Keratinocyte (primary cell): Measurements from ENCODE around the gene UBE2D4. TPM values are rescaled to one million over a fixed set of nuclear protein-coding genes. Genes with fewer than 3 reads are reported as not detected.
A peak's percentile ranks its signal among the peaks of the same experiment; 100 is the strongest.

Experiments used
- DNase-seq: peaks from one replicate; pipeline ENCODE4 v3.0.0-alpha.2; 2011; ENCODE audit warnings: low read depth, missing footprints, low spot score
- FAIRE-seq: peaks from 2 replicates; lab custom pipeline; 2011; peaks lifted over from hg19 to GRCh38; lab: Jason Lieb, UNC
- H2AFZ ChIP-seq: 2 replicates; pipeline ENCODE4 v1.6.0; 2012; ENCODE audit warnings: low read length, control low read depth, inconsistent platforms; ENCODE audit not compliant: control insufficient read depth
- H3K27ac ChIP-seq: 2 replicates; pipeline ENCODE4 v1.5.1; 2011; ENCODE audit warnings: low read length; ENCODE audit not compliant: control insufficient read depth, insufficient read depth
- H3K27me3 ChIP-seq: 3 replicates; pipeline ENCODE4 v1.6.0; 2011; ENCODE audit warnings: low read length; ENCODE audit not compliant: control insufficient read depth, insufficient read depth; ENCODE audit errors: extremely low read depth
- H3K36me3 ChIP-seq, 2 experiments: 2 replicates in 1 of 2; 3 replicates in 1 of 2; pipeline ENCODE4 v1.5.1; 2011; ENCODE audit warnings: low read length in 2 of 2, mild to moderate bottlenecking in 1 of 2; ENCODE audit not compliant: control insufficient read depth in 2 of 2, insufficient read depth in 2 of 2; ENCODE audit errors: extremely low read depth in 1 of 2
- H3K4me1 ChIP-seq: 3 replicates; pipeline ENCODE4 v1.5.1; 2011; ENCODE audit warnings: low read length; ENCODE audit not compliant: control insufficient read depth, insufficient read depth; ENCODE audit errors: extremely low read depth
- H3K4me2 ChIP-seq: 3 replicates; pipeline ENCODE4 v1.6.0; 2011; ENCODE audit warnings: low read depth, low read length; ENCODE audit not compliant: control insufficient read depth, insufficient read depth; ENCODE audit errors: extremely low read depth
- H3K4me3 ChIP-seq, 3 experiments: fragments of 200-600 bp in 1 of 3; sonication (generic) in 1 of 3; 2 replicates in 2 of 3; 3 replicates in 1 of 3; pipeline ENCODE4 v1.5.1; 2011 to 2016; ENCODE audit warnings: low read length in 3 of 3, mild to moderate bottlenecking in 3 of 3, control low read depth in 2 of 3, inconsistent platforms in 1 of 3, low read depth in 1 of 3, mixed read lengths in 1 of 3, mixed run types in 1 of 3, moderate library complexity in 1 of 3; ENCODE audit not compliant: control insufficient read depth in 2 of 3, insufficient read depth in 2 of 3; ENCODE audit errors: extremely low read depth in 1 of 3
- H3K79me2 ChIP-seq: 2 replicates; pipeline ENCODE4 v1.6.0; 2012; ENCODE audit warnings: low read length; ENCODE audit not compliant: control insufficient read depth, insufficient read depth
- H3K9ac ChIP-seq: 3 replicates; pipeline ENCODE4 v1.6.0; 2011; ENCODE audit warnings: low read length; ENCODE audit not compliant: control insufficient read depth, insufficient read depth; ENCODE audit errors: extremely low read depth
- H3K9me1 ChIP-seq: 3 replicates; pipeline ENCODE4 v1.6.0; 2011; ENCODE audit warnings: low read length; ENCODE audit not compliant: control insufficient read depth, insufficient read depth; ENCODE audit errors: extremely low read depth
- H3K9me3 ChIP-seq: 2 replicates; pipeline ENCODE4 v1.5.1; 2012; ENCODE audit warnings: low read depth, low read length; ENCODE audit not compliant: control insufficient read depth
- H4K20me1 ChIP-seq: 3 replicates; pipeline ENCODE4 v1.6.0; 2011; ENCODE audit warnings: low read length; ENCODE audit not compliant: control insufficient read depth, insufficient read depth; ENCODE audit errors: extremely low read depth
- EZH2 ChIP-seq: IDR thresholded peaks from one replicate; pipeline ENCODE4 v1.6.1; 2012; ENCODE audit warnings: inconsistent platforms, mild to moderate bottlenecking, low read length, moderate library complexity
- dilution Hi-C: fragments of 300-500 bp; cut with MboI; formaldehyde crosslinking; loops from one replicate; pipeline ENCODE4 v1.7.0; 2020; ENCODE audit warnings: low sequenced_read_pairs; ENCODE audit not compliant: extremely low pct_ligation_motif_present
- polyA plus RNA-seq, 5 experiments: library from polyadenylated mRNA; depleted of rRNA in 3 of 5; stranded (reverse) in 3 of 5; stranded (forward) in 1 of 5; unstranded in 1 of 5; fragments of >200 nt; gene quantifications; 1 replicate in 1 of 5; 2 replicates in 3 of 5; 3 replicates in 1 of 5; pipeline versions ENCODE4 v1.2.1 to v1.2.3, GENCODE V29; 2011 to 2012; ENCODE audit warnings: missing spikeins in 2 of 5, low read depth in 1 of 5, low replicate concordance in 1 of 5
- TF ChIP-seq, protein P1 (sequence below), 3 experiments: IDR thresholded peaks in 1 of 3; conservative IDR thresholded peaks in 1 of 3; optimal IDR thresholded peaks in 1 of 3; 2 replicates in 2 of 3; 3 replicates in 1 of 3; pipeline versions ENCODE3 to v1.5.1; 2011; ENCODE audit warnings: low read length in 3 of 3, mild to moderate bottlenecking in 3 of 3, moderate library complexity in 2 of 3, control low read depth in 1 of 3, inconsistent platforms in 1 of 3; ENCODE audit not compliant: insufficient read depth in 2 of 3; ENCODE audit errors: extremely low read depth in 1 of 3

Gene UBE2D4
- polyA plus RNA-seq, 1 donor (not counting 4 experiments of a cell fraction or from before 2014, with no cell fraction given): 8.1 TPM

DNA sequence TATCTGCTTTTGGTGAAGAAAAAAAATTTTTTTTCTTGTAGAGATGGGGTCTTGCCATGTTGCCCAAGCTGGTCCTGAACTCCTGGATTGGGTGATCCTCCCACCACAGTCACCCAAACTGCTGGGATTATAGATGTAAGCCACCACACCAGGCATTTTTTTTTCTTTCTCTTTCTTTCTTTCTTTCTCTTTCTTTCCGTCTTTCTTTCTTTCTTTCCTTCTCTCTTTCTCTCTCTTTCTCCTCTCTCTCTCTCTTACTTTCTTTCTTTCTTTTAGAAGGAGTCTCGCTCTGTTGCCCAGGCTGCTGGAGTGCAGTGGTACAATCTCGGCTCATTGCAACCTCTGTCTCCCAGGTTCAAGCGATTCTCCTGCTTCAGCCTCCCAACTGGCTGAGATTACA is 3.5 kb upstream of the UBE2D4 start:
- no peaks in the 10 kb centered on the region for H3K27me3 ChIP-seq
- H3K9me1 ChIP-seq: no peaks in the 10 kb centered on the region
- dilution Hi-C loops: no loop called here
- DNase-seq (no peak), FAIRE-seq (no peak)
- no peaks in the 10 kb centered on the region for H3K79me2 ChIP-seq
- no peak overlapping the region for H2AFZ ChIP-seq
- TF ChIP-seq EZH2: no peak
- TF ChIP-seq, protein P1, sequence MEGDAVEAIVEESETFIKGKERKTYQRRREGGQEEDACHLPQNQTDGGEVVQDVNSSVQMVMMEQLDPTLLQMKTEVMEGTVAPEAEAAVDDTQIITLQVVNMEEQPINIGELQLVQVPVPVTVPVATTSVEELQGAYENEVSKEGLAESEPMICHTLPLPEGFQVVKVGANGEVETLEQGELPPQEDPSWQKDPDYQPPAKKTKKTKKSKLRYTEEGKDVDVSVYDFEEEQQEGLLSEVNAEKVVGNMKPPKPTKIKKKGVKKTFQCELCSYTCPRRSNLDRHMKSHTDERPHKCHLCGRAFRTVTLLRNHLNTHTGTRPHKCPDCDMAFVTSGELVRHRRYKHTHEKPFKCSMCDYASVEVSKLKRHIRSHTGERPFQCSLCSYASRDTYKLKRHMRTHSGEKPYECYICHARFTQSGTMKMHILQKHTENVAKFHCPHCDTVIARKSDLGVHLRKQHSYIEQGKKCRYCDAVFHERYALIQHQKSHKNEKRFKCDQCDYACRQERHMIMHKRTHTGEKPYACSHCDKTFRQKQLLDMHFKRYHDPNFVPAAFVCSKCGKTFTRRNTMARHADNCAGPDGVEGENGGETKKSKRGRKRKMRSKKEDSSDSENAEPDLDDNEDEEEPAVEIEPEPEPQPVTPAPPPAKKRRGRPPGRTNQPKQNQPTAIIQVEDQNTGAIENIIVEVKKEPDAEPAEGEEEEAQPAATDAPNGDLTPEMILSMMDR (optimal IDR thresholded peaks at IDR 0.05 in 1 of 3, IDR thresholded peaks at IDR 0.05 in 1 of 3, conservative IDR thresholded peaks at IDR 0.05 in 1 of 3; ENCODE audit: extremely low read depth in 1 of 3, insufficient read depth in 2 of 3, low read length in 3 of 3): no peak
- H4K20me1 ChIP-seq: no peaks in the 10 kb centered on the region
- no peak overlapping the region for H3K27ac ChIP-seq
- peaks cover 0 to 3% of the 10 kb centered on the region in 2 experiments for H3K36me3 ChIP-seq
- H3K9me3 ChIP-seq: no peaks in the 10 kb centered on the region
- H3K4me3 ChIP-seq: no peak overlapping the region
- H3K9ac ChIP-seq: no peak overlapping the region
- H3K4me2 ChIP-seq: no peak overlapping the region
- H3K4me1 ChIP-seq: peaks cover 11% of the 10 kb centered on the region

DNA sequence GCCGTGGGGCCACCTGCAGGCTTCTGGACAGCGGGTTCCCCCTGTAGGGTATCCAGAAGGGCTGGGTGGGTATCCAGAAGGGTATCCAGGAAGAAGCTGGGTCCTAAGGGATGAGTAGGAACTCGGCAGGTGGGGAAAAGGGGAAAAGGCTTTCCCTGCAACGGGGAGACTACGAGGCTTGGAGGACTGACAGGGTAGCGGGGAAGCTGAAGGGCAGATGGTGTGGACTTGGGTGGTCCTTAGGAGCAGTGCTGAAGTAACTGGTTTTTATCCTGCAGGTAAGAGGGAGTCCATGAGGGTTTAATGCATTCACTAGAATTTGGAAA is 525 bp downstream of the UBE2D4 start:
- peaks cover 11% of the 10 kb centered on the region for H3K4me1 ChIP-seq
- H3K36me3 ChIP-seq: no peaks in the 10 kb centered on the region
- no peaks in the 10 kb centered on the region for H3K27me3 ChIP-seq
- no peaks in the 10 kb centered on the region for H3K79me2 ChIP-seq
- H3K9me3 ChIP-seq: no peaks in the 10 kb centered on the region
- TF ChIP-seq, protein P1 (optimal IDR thresholded peaks at IDR 0.05 in 1 of 3, IDR thresholded peaks at IDR 0.05 in 1 of 3, conservative IDR thresholded peaks at IDR 0.05 in 1 of 3; ENCODE audit: extremely low read depth in 1 of 3, insufficient read depth in 2 of 3, low read length in 3 of 3): no peak
- TF ChIP-seq EZH2: no peak
- DNase-seq (no peak), FAIRE-seq (no peak)
- peak overlapping the region; percentile 98 for H2AFZ ChIP-seq
- dilution Hi-C loops: no loop called here
- H3K9me1 ChIP-seq: no peaks in the 10 kb centered on the region
- H3K27ac ChIP-seq: peak overlapping the region; percentile 72
- H3K4me2 ChIP-seq: peak overlapping the region; percentile 99
- H3K4me3 ChIP-seq: peak overlapping the region; percentile 52 to 92 (median 75)
- peak overlapping the region; percentile 77 for H3K9ac ChIP-seq
- no peaks in the 10 kb centered on the region for H4K20me1 ChIP-seq
